Mesodermal cell (in vitro differentiated cells): ENCODE data around the gene GJB3.
"Not testable (repeated sequence)": the region's sequence is repeated elsewhere in the genome, so short reads cannot be mapped to it uniquely, and the experiment has no call there.

Experiments used
- H3K27ac ChIP-seq: 2 replicates; pipeline ENCODE4 v1.7.0; 2013; ENCODE audit warnings: mild to moderate bottlenecking, low read depth, low read length, moderate library complexity; ENCODE audit not compliant: severe bottlenecking
- H3K36me3 ChIP-seq: 2 replicates; pipeline ENCODE4 v1.7.1; 2013; ENCODE audit warnings: mild to moderate bottlenecking, low read length, moderate library complexity; ENCODE audit not compliant: control insufficient read depth, insufficient read depth
- H3K4me1 ChIP-seq: one replicate; pipeline ENCODE4 v1.7.1; 2013; ENCODE audit warnings: mild to moderate bottlenecking, low read length; ENCODE audit not compliant: insufficient read depth, control insufficient read depth, poor library complexity, severe bottlenecking
- H3K4me3 ChIP-seq: 2 replicates; pipeline ENCODE4 v1.7.0; 2013; ENCODE audit warnings: low read length, control low read depth, mild to moderate bottlenecking; ENCODE audit not compliant: insufficient read depth, poor library complexity, severe bottlenecking; ENCODE audit errors: extremely low read depth
- H3K9me3 ChIP-seq: 2 replicates; pipeline ENCODE4 v1.7.1; 2013; ENCODE audit warnings: mild to moderate bottlenecking, low read length, moderate library complexity; ENCODE audit not compliant: control insufficient read depth
- WGBS, 2 experiments: methylation state at CpG; one replicate each; pipeline ENCODE4 v1.1.5; 2013; ENCODE audit warnings: missing lambda C conversion rate in 2 of 2; ENCODE audit not compliant: insufficient coverage in 2 of 2; 5-methylcytosine and 5-hydroxymethylcytosine counted together

The GJB3 gene

DNA sequence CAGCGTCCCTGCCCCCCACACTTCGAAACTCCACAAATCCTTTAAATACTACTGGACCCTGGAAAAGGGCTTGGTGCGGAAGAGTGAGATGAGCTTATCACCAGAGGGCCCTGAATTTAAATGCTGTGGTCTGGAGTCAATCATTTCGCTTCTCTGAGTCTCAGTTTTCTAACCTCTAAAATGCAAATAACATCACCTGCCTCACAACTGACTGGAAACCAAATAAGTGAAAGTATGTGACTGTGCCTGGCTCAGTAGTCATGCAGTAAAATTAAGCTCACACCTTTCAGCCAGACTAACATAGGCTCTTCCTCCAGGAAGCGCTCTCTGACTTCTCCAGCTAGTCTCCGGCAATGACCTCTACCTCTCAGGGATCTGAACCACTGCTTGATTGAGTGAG lies 16.0 kb downstream of the GJB3 start:
- H3K4me3 ChIP-seq: peak overlapping the region; percentile 35
- 80 to 81% methylated on average over 2 of the region's 6 CpGs for WGBS, 2 experiments
- no peaks in the 10 kb centered on the region for H3K4me1 ChIP-seq
- H3K9me3 ChIP-seq: no peaks in the 10 kb centered on the region
- no peak overlapping the region for H3K27ac ChIP-seq
- peaks cover 4% of the 10 kb centered on the region for H3K36me3 ChIP-seq

DNA sequence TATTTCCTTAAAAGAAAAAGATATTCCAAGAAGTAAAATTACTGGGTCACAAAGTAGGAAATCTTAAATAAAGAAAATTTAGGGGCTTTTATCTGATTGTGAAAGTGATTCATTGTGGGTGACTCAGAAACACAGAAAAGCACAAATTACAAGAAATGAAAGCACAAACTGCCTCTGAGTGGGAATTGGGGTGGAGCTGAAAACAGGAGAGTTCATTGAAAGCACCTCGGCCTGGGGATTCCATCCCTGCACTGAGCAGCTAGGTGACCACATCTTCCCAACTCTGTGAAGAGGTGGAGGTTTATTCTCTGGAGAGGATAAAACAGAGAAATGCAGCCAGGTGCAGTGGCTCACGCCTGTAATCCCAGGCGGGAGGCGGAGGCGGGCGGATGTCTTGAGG lies 19.2 kb downstream of the GJB3 start:
- Histone ChIP-seq H3K4me1 (no peaks in the 10 kb centered on the region), H3K27ac (no peak overlapping the region)
- WGBS, 2 experiments: 100% methylated on average over 1 to 5 of the region's 6 CpGs

GRCh38 chr1:34803770-34804169 lies 22.8 kb downstream of the GJB3 start:
- H3K4me1 ChIP-seq: no peaks in the 10 kb centered on the region
- H3K36me3 ChIP-seq: no peaks in the 10 kb centered on the region
- 83 to 84% methylated on average over 2 to 3 of the region's 3 CpGs for WGBS, 2 experiments
- H3K27ac ChIP-seq: no peak overlapping the region
- no peak overlapping the region for H3K4me3 ChIP-seq
- H3K9me3 ChIP-seq: no peaks in the 10 kb centered on the region

More for the DNA sequence above, 19.2 kb downstream of the GJB3 start:
- Histone ChIP-seq H3K36me3 (no peaks in the 10 kb centered on the region), H3K9me3 (no peaks in the 10 kb centered on the region), H3K4me3 (no peak overlapping the region)

DNA sequence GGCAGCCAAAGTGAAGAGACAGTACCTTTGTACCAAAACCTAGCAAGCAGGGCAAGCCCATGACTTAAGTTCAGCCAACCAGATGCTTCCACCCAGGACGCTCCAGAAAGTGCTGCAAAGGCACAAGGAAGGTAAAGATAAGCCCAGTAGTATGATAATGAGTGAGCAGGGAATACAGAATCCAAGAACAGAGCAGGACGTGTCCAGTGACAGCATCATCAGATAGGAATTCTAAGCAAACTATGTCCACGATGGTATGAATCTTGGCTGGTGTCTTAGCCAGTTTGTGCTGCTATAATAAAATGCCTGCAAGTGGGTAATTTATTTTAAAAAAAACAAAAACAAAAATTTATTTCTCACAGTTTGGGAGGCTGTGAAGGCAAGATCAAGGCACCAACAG lies 25.4 kb downstream of the GJB3 start:
- H3K36me3 ChIP-seq: no peaks in the 10 kb centered on the region
- H3K4me1 ChIP-seq: no peaks in the 10 kb centered on the region
- WGBS, 2 experiments: 83 to 91% methylated on average over 2 to 3 of the region's 3 CpGs
- no peaks in the 10 kb centered on the region for H3K9me3 ChIP-seq
- H3K27ac ChIP-seq: no peak overlapping the region
- H3K4me3 ChIP-seq: no peak overlapping the region

GRCh38 chr1:34808051-34808810 lies 27.2 kb downstream of the GJB3 start:
- H3K9me3 ChIP-seq: no peaks in the 10 kb centered on the region
- H3K4me3 ChIP-seq: no peak overlapping the region
- H3K27ac ChIP-seq: no peak overlapping the region
- no peaks in the 10 kb centered on the region for H3K36me3 ChIP-seq
- WGBS, 2 experiments: 90 to 91% methylated on average over 9 of the region's 9 CpGs
- H3K4me1 ChIP-seq: no peaks in the 10 kb centered on the region

- not testable (repeated sequence) for H3K4me3 ChIP-seq, H3K4me1 ChIP-seq, H3K9me3 ChIP-seq, H3K36me3 ChIP-seq, H3K27ac ChIP-seq
- WGBS, 2 experiments: no CpG with 5 or more reads among the region's 3 CpGs
Measured at GRCh38 chr1:34810781-34811180, 29.8 kb downstream of the GJB3 start.

GRCh38 chr1:34816332-34816731 lies 35.3 kb downstream of the GJB3 start:
- H3K36me3 ChIP-seq: no peaks in the 10 kb centered on the region
- no peaks in the 10 kb centered on the region for H3K9me3 ChIP-seq
- H3K4me3 ChIP-seq: no peak overlapping the region
- H3K27ac ChIP-seq: no peak overlapping the region
- H3K4me1 ChIP-seq: no peaks in the 10 kb centered on the region

DNA sequence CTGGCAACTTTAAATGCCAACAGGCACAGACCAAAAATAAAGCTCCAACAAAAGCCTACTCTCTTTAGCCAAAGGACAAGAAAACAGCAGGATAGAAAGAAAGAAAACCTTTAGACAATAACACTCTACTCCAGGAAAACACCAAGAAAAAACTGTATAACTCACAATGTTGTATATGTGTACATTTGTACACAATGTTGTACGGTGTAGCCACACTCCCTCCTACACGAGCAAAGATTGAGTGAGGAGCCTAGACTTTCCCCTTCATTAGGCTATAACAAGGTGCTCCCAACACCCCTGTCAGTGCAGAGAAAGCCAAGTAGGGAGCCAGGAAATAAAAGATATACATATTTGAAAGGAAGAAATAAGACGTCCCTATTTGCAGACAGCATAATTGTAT lies 35.8 kb downstream of the GJB3 start:
- Histone ChIP-seq H3K9me3 (no peaks in the 10 kb centered on the region), H3K4me3 (no peak overlapping the region)

GRCh38 chr1:34818862-34819261 lies 37.8 kb downstream of the GJB3 start:
- H3K27ac ChIP-seq, H3K36me3 ChIP-seq, H3K4me1 ChIP-seq, H3K9me3 ChIP-seq, H3K4me3 ChIP-seq: not testable (repeated sequence)
- 67 to 90% methylated on average over 1 to 2 of the region's 2 CpGs for WGBS, 2 experiments

More for the DNA sequence above, 35.8 kb downstream of the GJB3 start:
- no peaks in the 10 kb centered on the region for H3K36me3 ChIP-seq
- no peak overlapping the region for H3K27ac ChIP-seq
- no CpG with 5 or more reads among the region's 3 CpGs for WGBS, 2 experiments
- no peaks in the 10 kb centered on the region for H3K4me1 ChIP-seq

GRCh38 chr1:34822202-34822601 lies 41.2 kb downstream of the GJB3 start:
- H3K4me3 ChIP-seq: no peak overlapping the region
- H3K36me3 ChIP-seq: no peaks in the 10 kb centered on the region
- H3K27ac ChIP-seq: no peak overlapping the region
- H3K9me3 ChIP-seq: no peaks in the 10 kb centered on the region
- H3K4me1 ChIP-seq: no peaks in the 10 kb centered on the region
- no CpG with 5 or more reads among the region's 3 CpGs for WGBS, 2 experiments

DNA sequence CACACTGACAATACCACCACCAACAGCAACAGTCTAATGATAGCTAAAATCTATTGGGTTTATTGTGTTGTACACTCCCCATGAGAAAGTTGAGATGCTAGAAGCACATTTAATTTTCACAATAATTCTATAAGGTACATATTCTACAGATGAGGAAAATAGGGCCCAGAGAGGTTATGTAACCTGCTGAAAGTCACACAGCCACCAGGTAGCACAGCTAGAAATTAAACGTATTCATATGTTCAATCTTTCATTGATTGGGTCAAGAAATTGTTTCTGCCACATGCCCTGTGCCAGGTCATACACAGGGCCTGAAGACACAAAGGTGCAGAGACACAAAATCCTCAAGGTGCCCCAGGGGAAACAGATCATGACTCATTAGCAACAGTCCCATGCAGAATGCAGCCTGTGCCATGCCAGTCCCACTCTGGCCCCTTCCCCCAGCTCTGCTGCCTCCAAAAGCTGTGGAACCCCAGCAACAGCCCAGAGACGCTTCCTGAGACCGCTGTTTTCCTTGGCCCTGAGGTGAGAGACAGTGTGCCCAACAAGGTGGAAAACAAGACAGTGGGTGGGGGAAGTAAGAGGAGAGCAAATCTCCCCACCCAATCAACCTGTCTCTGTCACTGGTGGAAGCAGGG lies 43.9 kb downstream of the GJB3 start:
- no peaks in the 10 kb centered on the region for H3K4me1 ChIP-seq
- no peak overlapping the region for H3K27ac ChIP-seq
- 100% methylated on average over 3 of the region's 3 CpGs; no CpG with 5 or more reads in 1 of the 2 experiments for WGBS, 2 experiments

More for the DNA sequence above, 43.9 kb downstream of the GJB3 start:
- Histone ChIP-seq H3K9me3 (no peaks in the 10 kb centered on the region), H3K4me3 (no peak overlapping the region), H3K36me3 (no peaks in the 10 kb centered on the region)
